ENCODE data around the gene FAN1.

DNA sequence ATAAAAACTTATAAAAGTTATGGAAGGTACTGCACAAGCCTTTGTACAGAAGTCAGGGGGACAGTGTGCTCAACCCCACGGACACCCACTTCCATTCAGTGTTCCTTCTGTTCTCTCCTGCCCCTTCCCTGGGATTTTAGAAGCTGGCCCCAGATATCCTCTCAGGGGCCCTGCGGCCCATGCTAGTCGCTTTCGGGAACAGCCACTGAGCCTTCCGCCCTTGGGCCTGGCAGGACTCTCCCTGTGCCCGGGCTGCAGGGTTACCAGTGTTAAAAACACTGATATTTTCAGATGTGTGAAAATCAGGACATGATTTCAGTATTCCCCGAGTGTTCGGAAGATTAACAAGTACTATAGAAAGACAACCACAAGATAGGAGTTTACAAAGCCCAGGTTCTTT lies 22.4 kb downstream of the FAN1 start:
- TF ChIP-seq, protein P1, sequence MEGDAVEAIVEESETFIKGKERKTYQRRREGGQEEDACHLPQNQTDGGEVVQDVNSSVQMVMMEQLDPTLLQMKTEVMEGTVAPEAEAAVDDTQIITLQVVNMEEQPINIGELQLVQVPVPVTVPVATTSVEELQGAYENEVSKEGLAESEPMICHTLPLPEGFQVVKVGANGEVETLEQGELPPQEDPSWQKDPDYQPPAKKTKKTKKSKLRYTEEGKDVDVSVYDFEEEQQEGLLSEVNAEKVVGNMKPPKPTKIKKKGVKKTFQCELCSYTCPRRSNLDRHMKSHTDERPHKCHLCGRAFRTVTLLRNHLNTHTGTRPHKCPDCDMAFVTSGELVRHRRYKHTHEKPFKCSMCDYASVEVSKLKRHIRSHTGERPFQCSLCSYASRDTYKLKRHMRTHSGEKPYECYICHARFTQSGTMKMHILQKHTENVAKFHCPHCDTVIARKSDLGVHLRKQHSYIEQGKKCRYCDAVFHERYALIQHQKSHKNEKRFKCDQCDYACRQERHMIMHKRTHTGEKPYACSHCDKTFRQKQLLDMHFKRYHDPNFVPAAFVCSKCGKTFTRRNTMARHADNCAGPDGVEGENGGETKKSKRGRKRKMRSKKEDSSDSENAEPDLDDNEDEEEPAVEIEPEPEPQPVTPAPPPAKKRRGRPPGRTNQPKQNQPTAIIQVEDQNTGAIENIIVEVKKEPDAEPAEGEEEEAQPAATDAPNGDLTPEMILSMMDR (conservative IDR thresholded peaks at IDR 0.05; ENCODE audit: low read depth, low read length) = no peak
- no peak for TF ChIP-seq POLR2A (IDR thresholded peaks at IDR 0.05; ENCODE audit: low read depth, low read length)
- TF ChIP-seq RFX5 (IDR thresholded peaks at IDR 0.05; ENCODE audit: low read depth, low read length) = no peak
- TF ChIP-seq MAZ (IDR thresholded peaks at IDR 0.05; ENCODE audit: borderline replicate concordance, low read depth, low read length) = no peak
- TF ChIP-seq NFE2L2 (IDR thresholded peaks at IDR 0.05; ENCODE audit: low read depth, low read length) = no peak
- TF ChIP-seq RCOR1 (IDR thresholded peaks at IDR 0.05; ENCODE audit: insufficient replicate concordance, low read length) = no peak
- TF ChIP-seq MAFK (IDR thresholded peaks at IDR 0.05; ENCODE audit: low read depth, low read length) = no peak
- TF ChIP-seq, protein P2, sequence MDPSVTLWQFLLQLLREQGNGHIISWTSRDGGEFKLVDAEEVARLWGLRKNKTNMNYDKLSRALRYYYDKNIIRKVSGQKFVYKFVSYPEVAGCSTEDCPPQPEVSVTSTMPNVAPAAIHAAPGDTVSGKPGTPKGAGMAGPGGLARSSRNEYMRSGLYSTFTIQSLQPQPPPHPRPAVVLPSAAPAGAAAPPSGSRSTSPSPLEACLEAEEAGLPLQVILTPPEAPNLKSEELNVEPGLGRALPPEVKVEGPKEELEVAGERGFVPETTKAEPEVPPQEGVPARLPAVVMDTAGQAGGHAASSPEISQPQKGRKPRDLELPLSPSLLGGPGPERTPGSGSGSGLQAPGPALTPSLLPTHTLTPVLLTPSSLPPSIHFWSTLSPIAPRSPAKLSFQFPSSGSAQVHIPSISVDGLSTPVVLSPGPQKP (IDR thresholded peaks at IDR 0.05; ENCODE audit: borderline replicate concordance, low read depth, low read length) = no peak
- no peak for TF ChIP-seq FOS (IDR thresholded peaks at IDR 0.05; ENCODE audit: low read depth, low read length)
- TF ChIP-seq RAD21 (IDR thresholded peaks at IDR 0.05; ENCODE audit: low read length) = no peak
